Measurements from ENCODE around the gene SENP5. TPM values are rescaled to one million over a fixed set of nuclear protein-coding genes. Genes with fewer than 3 reads are reported as not detected.

SENP5 gene
- total RNA-seq, 1 donor from 2014 or later = 38.1 TPM

DNA sequence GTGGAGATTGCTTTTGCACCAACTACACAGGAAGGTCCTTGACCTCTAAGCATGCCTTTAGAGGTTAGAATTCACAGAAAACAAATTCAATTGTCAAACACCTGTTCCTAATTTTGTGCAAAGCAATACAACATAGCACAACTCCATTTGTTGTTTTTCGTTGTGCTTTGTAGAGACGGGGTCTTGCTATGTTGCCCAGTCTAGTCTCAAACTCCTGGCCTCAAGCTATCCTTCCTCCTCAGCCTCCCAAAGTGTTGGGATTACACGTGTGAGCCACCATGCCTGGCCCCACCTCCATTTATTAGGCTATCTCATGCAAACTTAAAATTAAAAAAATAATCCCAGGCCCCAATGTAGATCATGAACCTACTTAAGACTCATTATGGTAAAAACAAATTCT lies 68.6 kb downstream of the SENP5 start:
- Mint-ChIP-seq H3K9me3 (ENCODE audit: unreplicated experiment) (no peaks in the 10 kb centered on the region), H3K4me3 (ENCODE audit: unreplicated experiment) (no peak overlapping the region), H3K36me3 (ENCODE audit: low read depth, unreplicated experiment) (peaks cover 43% of the 10 kb centered on the region), H3K27ac (ENCODE audit: unreplicated experiment) (no peak overlapping the region), H3K27me3 (ENCODE audit: unreplicated experiment) (peaks cover 2% of the 10 kb centered on the region), H3K4me1 (ENCODE audit: unreplicated experiment) (peaks cover 2% of the 10 kb centered on the region)
- TF ChIP-seq, protein P1, sequence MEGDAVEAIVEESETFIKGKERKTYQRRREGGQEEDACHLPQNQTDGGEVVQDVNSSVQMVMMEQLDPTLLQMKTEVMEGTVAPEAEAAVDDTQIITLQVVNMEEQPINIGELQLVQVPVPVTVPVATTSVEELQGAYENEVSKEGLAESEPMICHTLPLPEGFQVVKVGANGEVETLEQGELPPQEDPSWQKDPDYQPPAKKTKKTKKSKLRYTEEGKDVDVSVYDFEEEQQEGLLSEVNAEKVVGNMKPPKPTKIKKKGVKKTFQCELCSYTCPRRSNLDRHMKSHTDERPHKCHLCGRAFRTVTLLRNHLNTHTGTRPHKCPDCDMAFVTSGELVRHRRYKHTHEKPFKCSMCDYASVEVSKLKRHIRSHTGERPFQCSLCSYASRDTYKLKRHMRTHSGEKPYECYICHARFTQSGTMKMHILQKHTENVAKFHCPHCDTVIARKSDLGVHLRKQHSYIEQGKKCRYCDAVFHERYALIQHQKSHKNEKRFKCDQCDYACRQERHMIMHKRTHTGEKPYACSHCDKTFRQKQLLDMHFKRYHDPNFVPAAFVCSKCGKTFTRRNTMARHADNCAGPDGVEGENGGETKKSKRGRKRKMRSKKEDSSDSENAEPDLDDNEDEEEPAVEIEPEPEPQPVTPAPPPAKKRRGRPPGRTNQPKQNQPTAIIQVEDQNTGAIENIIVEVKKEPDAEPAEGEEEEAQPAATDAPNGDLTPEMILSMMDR (IDR thresholded peaks at IDR 0.05; ENCODE audit: unreplicated experiment) = no peak
- no peak for DNase-seq (ENCODE audit: low spot score)

DNA sequence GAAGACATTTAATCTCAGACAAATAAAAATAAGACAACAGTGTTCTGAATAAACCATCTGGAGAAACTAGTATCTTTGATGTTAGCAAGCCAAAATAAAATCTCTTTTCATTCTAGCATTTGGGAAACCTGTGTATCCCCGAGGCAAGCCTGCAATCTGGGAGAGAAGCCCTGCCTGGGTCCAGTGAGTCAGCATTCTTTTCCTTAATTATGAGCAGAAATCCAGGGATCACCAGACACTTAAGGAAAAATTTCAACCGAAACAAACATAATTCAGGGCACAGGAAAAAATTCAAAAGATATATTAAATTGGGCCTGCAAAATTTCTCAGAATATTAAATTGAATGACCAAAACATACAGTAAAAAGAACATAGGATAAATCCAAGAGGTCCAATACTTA lies 70.4 kb downstream of the SENP5 start:
- DNase-seq (ENCODE audit: low spot score) = no peak
- H3K27ac Mint-ChIP-seq (ENCODE audit: unreplicated experiment) = no peak overlapping the region
- H3K27me3 Mint-ChIP-seq (ENCODE audit: unreplicated experiment) = peaks cover 2% of the 10 kb centered on the region
- TF ChIP-seq, protein P1 (IDR thresholded peaks at IDR 0.05; ENCODE audit: unreplicated experiment) = no peak
- peaks cover 14% of the 10 kb centered on the region for H3K4me1 Mint-ChIP-seq (ENCODE audit: unreplicated experiment)
- H3K4me3 Mint-ChIP-seq (ENCODE audit: unreplicated experiment) = no peak overlapping the region
- no peaks in the 10 kb centered on the region for H3K9me3 Mint-ChIP-seq (ENCODE audit: unreplicated experiment)
- peaks cover 37% of the 10 kb centered on the region for H3K36me3 Mint-ChIP-seq (ENCODE audit: low read depth, unreplicated experiment)

DNA sequence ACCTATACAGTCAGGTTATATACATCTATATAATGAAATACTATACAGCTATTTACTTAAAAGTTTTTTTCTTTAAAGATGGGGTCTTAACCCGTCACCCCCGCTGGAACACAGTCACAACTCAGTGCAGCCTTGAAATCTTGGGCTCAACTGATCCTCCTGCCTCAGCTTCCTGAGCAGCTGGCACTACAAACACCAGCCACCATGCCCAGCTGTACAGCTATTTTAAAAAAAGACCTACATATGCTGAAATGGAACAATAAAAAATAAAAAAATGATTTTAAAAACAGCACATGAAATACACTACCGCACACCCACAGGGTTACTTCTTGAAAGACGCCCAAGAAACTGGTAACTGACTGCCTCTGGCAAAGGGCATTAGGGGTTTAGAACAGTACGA lies 70.9 kb downstream of the SENP5 start:
- DNase-seq (ENCODE audit: low spot score) = no peak
- Mint-ChIP-seq H3K4me1 (ENCODE audit: unreplicated experiment) (peaks cover 18% of the 10 kb centered on the region), H3K4me3 (ENCODE audit: unreplicated experiment) (no peak overlapping the region), H3K27me3 (ENCODE audit: unreplicated experiment) (peaks cover 6% of the 10 kb centered on the region), H3K9me3 (ENCODE audit: unreplicated experiment) (no peaks in the 10 kb centered on the region), H3K27ac (ENCODE audit: unreplicated experiment) (no peak overlapping the region), H3K36me3 (ENCODE audit: low read depth, unreplicated experiment) (peaks cover 33% of the 10 kb centered on the region)
- TF ChIP-seq, protein P1 (IDR thresholded peaks at IDR 0.05; ENCODE audit: unreplicated experiment) = no peak

DNA sequence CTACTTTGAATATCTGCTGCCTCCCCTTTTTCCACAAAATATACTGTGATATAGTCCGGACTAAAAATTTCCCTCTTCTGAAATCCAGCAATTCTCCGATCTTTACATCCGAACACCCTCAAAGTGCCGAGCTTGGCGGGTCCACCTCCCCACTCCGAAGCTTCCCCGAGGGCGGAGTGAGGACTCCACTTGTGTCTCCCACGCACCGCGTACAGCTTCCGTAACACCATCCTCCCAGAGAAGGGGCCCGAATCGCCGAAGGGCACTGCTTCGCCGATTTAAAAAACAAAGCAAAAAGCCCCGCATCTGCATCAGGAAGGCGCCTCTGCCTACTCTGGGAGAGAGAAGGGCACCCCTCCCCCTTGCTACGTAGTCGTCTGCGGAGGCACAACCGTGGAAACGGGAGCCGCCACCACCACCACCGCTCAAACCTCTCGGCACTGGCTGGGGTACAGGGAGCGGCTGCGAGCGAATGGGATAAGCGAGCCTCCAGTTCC lies 74.1 kb downstream of the SENP5 start:
- H3K4me3 Mint-ChIP-seq (ENCODE audit: unreplicated experiment) = peak overlapping the region; percentile 99
- H3K4me1 Mint-ChIP-seq (ENCODE audit: unreplicated experiment) = peaks cover 23% of the 10 kb centered on the region
- peaks cover 14% of the 10 kb centered on the region for H3K27me3 Mint-ChIP-seq (ENCODE audit: unreplicated experiment)
- peak; percentile 59 for DNase-seq (ENCODE audit: low spot score)
- no peaks in the 10 kb centered on the region for H3K9me3 Mint-ChIP-seq (ENCODE audit: unreplicated experiment)
- H3K27ac Mint-ChIP-seq (ENCODE audit: unreplicated experiment) = peak overlapping the region; percentile 95
- TF ChIP-seq, protein P1 (IDR thresholded peaks at IDR 0.05; ENCODE audit: unreplicated experiment) = no peak
- H3K36me3 Mint-ChIP-seq (ENCODE audit: low read depth, unreplicated experiment) = peaks cover 31% of the 10 kb centered on the region

DNA sequence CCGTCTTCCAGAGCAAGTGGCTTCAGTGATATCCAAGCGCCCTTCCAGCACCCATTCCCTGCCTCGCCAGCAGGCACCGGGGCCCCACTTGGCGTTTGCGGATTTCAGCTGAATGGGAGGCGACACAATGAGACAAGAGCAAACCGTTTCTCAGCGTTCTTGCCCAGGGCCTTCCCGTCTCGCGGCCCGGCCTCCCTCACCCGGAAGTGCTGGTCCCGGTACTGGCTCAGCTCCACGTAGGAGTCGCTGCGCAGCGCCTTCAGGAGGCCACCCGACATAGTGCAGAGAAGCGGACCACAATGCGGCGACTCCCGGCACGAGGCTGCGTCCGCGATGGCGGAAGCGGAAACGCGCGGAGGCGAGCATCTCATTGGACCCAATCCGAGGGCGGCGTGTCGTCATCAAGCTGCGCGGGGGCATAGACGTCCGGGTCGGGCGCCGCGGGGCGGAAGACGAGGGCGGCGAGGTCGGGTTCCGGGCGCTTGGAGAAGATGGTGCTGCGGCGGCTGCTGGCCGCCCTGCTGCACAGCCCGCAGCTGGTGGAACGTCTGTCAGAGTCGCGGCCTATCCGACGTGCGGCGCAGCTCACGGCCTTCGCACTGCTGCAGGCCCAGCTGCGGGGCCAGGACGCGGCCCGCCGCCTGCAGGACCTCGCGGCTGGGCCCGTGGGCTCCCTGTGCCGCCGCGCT lies 74.7 kb downstream of the SENP5 start, which contains the start of gene NCBP2:
TSS of gene NCBP2 (minus strand) at position 303 of the 689 bp plus-strand sequence. CDS start at position 278, 25 bp downstream.
- Mint-ChIP-seq H3K27ac (ENCODE audit: unreplicated experiment) (peak within 1 kb of the TSS; percentile 95), H3K27me3 (ENCODE audit: unreplicated experiment) (peaks cover 15% of the 10 kb centered on the region), H3K36me3 (ENCODE audit: low read depth, unreplicated experiment) (peaks cover 26% of the 10 kb centered on the region), H3K4me3 (ENCODE audit: unreplicated experiment) (peak within 1 kb of the TSS; percentile 99), H3K4me1 (ENCODE audit: unreplicated experiment) (peaks cover 23% of the 10 kb centered on the region), H3K9me3 (ENCODE audit: unreplicated experiment) (no peaks in the 10 kb centered on the region)
- peak; percentile 99 for DNase-seq (ENCODE audit: low spot score)
- TF ChIP-seq, protein P1 (IDR thresholded peaks at IDR 0.05; ENCODE audit: unreplicated experiment) = peak; percentile 37

Measured in endothelial cell (in vitro differentiated cells).